ENCODE data around the gene MTMR10. TPM values are rescaled to one million over a fixed set of nuclear protein-coding genes. Genes with fewer than 3 reads are reported as not detected.

MTMR10 gene
- total and polyA plus RNA-seq, 7 experiments from 2014 or later = 4.0 to 50.8 (median 33.2) TPM

DNA sequence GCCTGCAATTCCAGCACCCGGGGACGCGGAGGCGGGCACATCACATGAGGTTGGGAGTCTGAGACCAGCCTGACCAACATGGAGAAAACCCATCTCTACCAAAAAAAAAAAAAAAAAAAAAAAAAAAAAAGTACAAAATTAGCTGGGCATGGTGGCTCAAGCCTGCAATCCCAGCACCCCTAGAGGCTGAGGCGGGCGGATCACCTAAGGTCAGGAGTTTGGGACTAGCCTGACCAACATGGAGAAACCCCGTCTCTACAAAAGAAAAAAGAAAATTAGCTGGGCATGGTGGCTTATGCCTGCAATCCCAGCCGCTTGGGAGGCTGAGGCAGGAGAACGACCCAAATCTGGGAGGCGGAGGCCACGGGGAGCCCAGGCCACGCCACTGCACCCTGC, 95.2 kb downstream of the MTMR10 start:
- Mint-ChIP-seq H3K27ac (no peak overlapping the region), H3K36me3 (peaks cover 0 to 4% (median 0%) of the 10 kb centered on the region in 5 donors), H3K4me1 (no peaks in the 10 kb centered on the region), H3K9me3 (no peaks in the 10 kb centered on the region), H3K4me3 (no peak overlapping the region), H3K27me3 (no peaks in the 10 kb centered on the region)
- Histone ChIP-seq H3K36me3 (ENCODE audit: control insufficient read depth in 2 of 3, insufficient read depth in 3 of 3, low read length in 3 of 3) (no peaks in the 10 kb centered on the region), H3K27ac (ENCODE audit: low read depth, low read length) (no peak overlapping the region), H3K9me3 (ENCODE audit: control insufficient read depth in 2 of 3, low read length in 3 of 3) (no peaks in the 10 kb centered on the region), H3K4me3 (ENCODE audit: low read length) (no peak overlapping the region), H3K27me3 (ENCODE audit: control insufficient read depth in 2 of 2, insufficient read depth in 2 of 2, low read length in 2 of 2) (no peaks in the 10 kb centered on the region), H3K4me1 (ENCODE audit: control insufficient read depth in 2 of 2, insufficient read depth in 2 of 2, low read length in 2 of 2) (no peaks in the 10 kb centered on the region)
- ChIA-PET POLR2A (no interaction called here), CTCF (no interaction called here)
- ATAC-seq = no peak
- intact Hi-C loops (cut with micrococcal nuclease) = no loop called here
- no peak for DNase-seq

DNA sequence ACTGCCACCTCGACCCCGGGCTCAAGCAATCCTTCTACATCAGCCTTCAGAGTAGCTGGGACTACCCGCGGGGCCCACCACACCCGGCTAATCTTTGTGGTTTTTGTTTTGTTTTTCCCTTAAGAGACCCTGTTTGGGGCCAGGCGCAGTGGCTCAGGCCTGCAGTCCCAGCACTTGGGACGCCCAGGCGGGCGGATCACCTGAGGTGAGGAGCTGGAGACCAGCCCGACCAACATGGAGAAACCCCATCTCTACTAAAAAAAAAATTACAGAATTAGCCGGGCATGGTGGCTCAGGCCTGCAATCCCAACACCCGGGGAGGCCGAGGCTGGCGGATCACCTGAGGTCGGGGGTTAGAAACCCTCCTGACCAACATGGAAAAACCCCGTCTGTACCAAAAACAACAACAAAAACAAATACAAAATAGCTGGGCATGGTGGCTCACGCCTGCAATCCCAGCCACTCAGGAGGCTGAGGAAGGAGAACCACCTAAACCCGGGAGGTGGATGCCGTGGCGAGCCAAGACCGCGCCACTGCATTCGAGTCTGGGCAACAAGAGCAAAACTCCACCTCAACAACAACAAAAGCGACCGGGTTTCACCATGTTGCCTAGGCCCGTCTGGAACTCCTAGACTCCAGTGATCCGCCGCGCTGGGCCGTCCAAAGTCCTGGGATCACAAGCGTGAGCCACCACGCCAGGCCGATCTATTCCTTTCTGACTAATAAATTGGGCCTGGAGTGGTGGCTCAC, 95.8 kb downstream of the MTMR10 start:
- Histone ChIP-seq H3K27ac (ENCODE audit: low read depth, low read length) (no peak overlapping the region), H3K4me1 (ENCODE audit: control insufficient read depth in 2 of 2, insufficient read depth in 2 of 2, low read length in 2 of 2) (no peaks in the 10 kb centered on the region), H3K4me3 (ENCODE audit: low read length) (no peak overlapping the region), H3K36me3 (ENCODE audit: control insufficient read depth in 2 of 3, insufficient read depth in 3 of 3, low read length in 3 of 3) (no peaks in the 10 kb centered on the region), H3K27me3 (ENCODE audit: control insufficient read depth in 2 of 2, insufficient read depth in 2 of 2, low read length in 2 of 2) (no peaks in the 10 kb centered on the region), H3K9me3 (ENCODE audit: control insufficient read depth in 2 of 3, low read length in 3 of 3) (no peaks in the 10 kb centered on the region)
- Mint-ChIP-seq H3K27me3 (no peaks in the 10 kb centered on the region), H3K9me3 (no peaks in the 10 kb centered on the region), H3K27ac (no peak overlapping the region), H3K4me1 (no peaks in the 10 kb centered on the region), H3K4me3 (no peak overlapping the region), H3K36me3 (peaks cover 0 to 4% (median 0%) of the 10 kb centered on the region in 5 donors)
- no peak for DNase-seq
- ChIA-PET CTCF (interaction anchor here (1.4 kb wide), 1 partner anchor 234 kb away, joined by 5 read pairs; no protein-coding TSS in a partner anchor), POLR2A (no interaction called here)
- no peak for ATAC-seq
- intact Hi-C loops (cut with micrococcal nuclease) = no loop called here

DNA sequence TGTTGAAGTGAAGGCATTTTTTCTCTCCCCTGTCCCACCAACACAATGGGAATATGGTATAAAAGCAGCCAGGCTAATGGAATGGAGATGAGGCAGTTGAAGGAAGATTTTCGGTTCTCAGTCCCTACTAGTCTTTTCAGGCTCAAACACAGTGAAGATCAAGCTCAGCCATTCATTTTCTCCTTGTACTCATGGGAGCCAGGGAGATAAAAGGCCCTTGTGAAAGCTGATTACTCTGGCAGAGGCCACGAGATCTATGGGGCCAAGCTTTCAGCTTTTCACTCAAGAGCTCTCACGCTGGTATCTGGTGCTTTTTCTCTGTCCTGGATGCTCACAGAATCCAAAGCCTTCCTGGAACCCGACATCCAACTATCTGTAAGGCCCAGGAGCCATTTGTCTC, 102.2 kb downstream of the MTMR10 start:
- Histone ChIP-seq H3K27me3 (ENCODE audit: control insufficient read depth in 2 of 2, insufficient read depth in 2 of 2, low read length in 2 of 2) (no peaks in the 10 kb centered on the region), H3K4me3 (ENCODE audit: low read length) (no peak overlapping the region), H3K36me3 (ENCODE audit: control insufficient read depth in 2 of 3, insufficient read depth in 3 of 3, low read length in 3 of 3) (no peaks in the 10 kb centered on the region), H3K27ac (ENCODE audit: low read depth, low read length) (no peak overlapping the region), H3K4me1 (ENCODE audit: control insufficient read depth in 2 of 2, insufficient read depth in 2 of 2, low read length in 2 of 2) (no peaks in the 10 kb centered on the region), H3K9me3 (ENCODE audit: control insufficient read depth in 2 of 3, low read length in 3 of 3) (no peaks in the 10 kb centered on the region)
- peaks cover 0 to 3% (median 0%) of the 10 kb centered on the region in 11 donors for H3K9me3 Mint-ChIP-seq
- ChIA-PET POLR2A (no interaction called here), CTCF (no interaction called here)
- intact Hi-C loops (cut with micrococcal nuclease) = no loop called here
- H3K4me3 Mint-ChIP-seq = no peak overlapping the region
- H3K4me1 Mint-ChIP-seq = peaks cover 0 to 12% (median 0%) of the 10 kb centered on the region in 7 donors
- no peak for DNase-seq
- no peak for ATAC-seq
- no peaks in the 10 kb centered on the region for H3K27me3 Mint-ChIP-seq
- peaks cover 0 to 8% (median 0%) of the 10 kb centered on the region in 5 donors for H3K36me3 Mint-ChIP-seq
- no peak overlapping the region for H3K27ac Mint-ChIP-seq

Other genes with a start within 250 kb of the MTMR10 start
- 10 to 100 TPM; 24.0 to 29.5 (median 28.2) TPM for gene FAN1, start 87.7 kb downstream of the MTMR10 start, total RNA-seq
- gene FAN1, start 87.7 kb downstream of the MTMR10 start, polyA plus RNA-seq = 10 to 100 TPM in 1 of 2 donors, 1 to 10 TPM in 1; 9.6 to 10.5 TPM
- gene TRPM1, start 110.1 kb upstream of the MTMR10 start, total RNA-seq = not detected
- not detected for gene TRPM1, start 110.1 kb upstream of the MTMR10 start, polyA plus RNA-seq

Measured in naive thymus-derived CD4-positive, alpha-beta T cell (primary cell).